Measurements from ENCODE around the gene GDI1. TPM values are rescaled to one million over a fixed set of nuclear protein-coding genes. Genes with fewer than 3 reads are reported as not detected.
A peak's percentile ranks its signal among the peaks of the same experiment; 100 is the strongest.

GDI1 gene
- total RNA-seq, 1 experiment from 2014 or later = 52.7 TPM

- Histone ChIP-seq H3K27ac (ENCODE audit: low read length) (no peak overlapping the region), H3K36me3 (ENCODE audit: insufficient read depth, low read length) (no peaks in the 10 kb centered on the region), H3K4me1 (ENCODE audit: low read length) (no peaks in the 10 kb centered on the region), H3K4me2 (ENCODE audit: low read depth, low read length, poor library complexity, severe bottlenecking) (no peak overlapping the region), H4K20me1 (ENCODE audit: insufficient read depth, low read depth, low read length) (no peaks in the 10 kb centered on the region), H3K9ac (ENCODE audit: low read length) (no peak overlapping the region), H3K79me2 (ENCODE audit: low read length) (no peaks in the 10 kb centered on the region), H3K9me2 (replicated peaks; ENCODE audit: insufficient read depth, low read length) (no peaks in the 10 kb centered on the region), H2AFZ (ENCODE audit: low read length) (no peak overlapping the region), H3K27me3 (ENCODE audit: low read length) (no peaks in the 10 kb centered on the region), H3K4me3 (ENCODE audit: low read length) (no peak overlapping the region), H3K9me3 (ENCODE audit: low read length) (no peaks in the 10 kb centered on the region)
- no peak for DNase-seq
These were observed 17.8 kb upstream of the GDI1 start for GRCh38 chrX:154419189-154419588.

- no peaks in the 10 kb centered on the region for H3K9me3 ChIP-seq (ENCODE audit: low read length)
- no peaks in the 10 kb centered on the region for H3K9me2 ChIP-seq (replicated peaks; ENCODE audit: insufficient read depth, low read length)
- no peaks in the 10 kb centered on the region for H3K27me3 ChIP-seq (ENCODE audit: low read length)
- no peaks in the 10 kb centered on the region for H3K4me1 ChIP-seq (ENCODE audit: low read length)
- DNase-seq = no peak
- no peaks in the 10 kb centered on the region for H3K79me2 ChIP-seq (ENCODE audit: low read length)
- no peak overlapping the region for H2AFZ ChIP-seq (ENCODE audit: low read length)
- H3K9ac ChIP-seq (ENCODE audit: low read length) = no peak overlapping the region
- no peaks in the 10 kb centered on the region for H4K20me1 ChIP-seq (ENCODE audit: insufficient read depth, low read depth, low read length)
- H3K27ac ChIP-seq (ENCODE audit: low read length) = no peak overlapping the region
- H3K36me3 ChIP-seq (ENCODE audit: insufficient read depth, low read length) = no peaks in the 10 kb centered on the region
- H3K4me3 ChIP-seq (ENCODE audit: low read length) = no peak overlapping the region
- H3K4me2 ChIP-seq (ENCODE audit: low read depth, low read length, poor library complexity, severe bottlenecking) = no peak overlapping the region
These were observed 17.1 kb upstream of the GDI1 start for GRCh38 chrX:154419688-154420401.

- no peak overlapping the region for H3K9ac ChIP-seq (ENCODE audit: low read length)
- H3K9me2 ChIP-seq (replicated peaks; ENCODE audit: insufficient read depth, low read length) = no peaks in the 10 kb centered on the region
- H2AFZ ChIP-seq (ENCODE audit: low read length) = no peak overlapping the region
- no peaks in the 10 kb centered on the region for H3K27me3 ChIP-seq (ENCODE audit: low read length)
- no peak overlapping the region for H3K4me2 ChIP-seq (ENCODE audit: low read depth, low read length, poor library complexity, severe bottlenecking)
- H3K4me1 ChIP-seq (ENCODE audit: low read length) = no peaks in the 10 kb centered on the region
- no peaks in the 10 kb centered on the region for H4K20me1 ChIP-seq (ENCODE audit: insufficient read depth, low read depth, low read length)
- H3K9me3 ChIP-seq (ENCODE audit: low read length) = no peaks in the 10 kb centered on the region
- H3K27ac ChIP-seq (ENCODE audit: low read length) = no peak overlapping the region
- H3K4me3 ChIP-seq (ENCODE audit: low read length) = no peak overlapping the region
- no peaks in the 10 kb centered on the region for H3K36me3 ChIP-seq (ENCODE audit: insufficient read depth, low read length)
- no peaks in the 10 kb centered on the region for H3K79me2 ChIP-seq (ENCODE audit: low read length)
- DNase-seq = no peak
These were observed 16.6 kb upstream of the GDI1 start for GRCh38 chrX:154420402-154420756.

GRCh38 chrX:154426916-154427770 is 9.8 kb upstream of the GDI1 start:
- H3K4me2 ChIP-seq (ENCODE audit: low read depth, low read length, poor library complexity, severe bottlenecking) = no peak overlapping the region
- H3K27ac ChIP-seq (ENCODE audit: low read length) = no peak overlapping the region
- H3K27me3 ChIP-seq (ENCODE audit: low read length) = no peaks in the 10 kb centered on the region
- no peak overlapping the region for H3K9ac ChIP-seq (ENCODE audit: low read length)
- no peaks in the 10 kb centered on the region for H3K9me2 ChIP-seq (replicated peaks; ENCODE audit: insufficient read depth, low read length)
- H3K79me2 ChIP-seq (ENCODE audit: low read length) = peaks cover 16% of the 10 kb centered on the region
- no peak overlapping the region; the same call in 1 of the 2 replicates for H3K4me3 ChIP-seq (ENCODE audit: low read length)
- DNase-seq = no peak
- no peak overlapping the region for H2AFZ ChIP-seq (ENCODE audit: low read length)
- H3K9me3 ChIP-seq (ENCODE audit: low read length) = no peaks in the 10 kb centered on the region
- H3K36me3 ChIP-seq (ENCODE audit: insufficient read depth, low read length) = no peaks in the 10 kb centered on the region
- H3K4me1 ChIP-seq (ENCODE audit: low read length) = peaks cover 11% of the 10 kb centered on the region
- no peaks in the 10 kb centered on the region for H4K20me1 ChIP-seq (ENCODE audit: insufficient read depth, low read depth, low read length)

- peaks cover 16% of the 10 kb centered on the region for H3K79me2 ChIP-seq (ENCODE audit: low read length)
- H3K27me3 ChIP-seq (ENCODE audit: low read length) = no peaks in the 10 kb centered on the region
- peak within 1 kb of the TSS; percentile 71 for H3K4me2 ChIP-seq (ENCODE audit: low read depth, low read length, poor library complexity, severe bottlenecking)
- no peaks in the 10 kb centered on the region for H3K9me2 ChIP-seq (replicated peaks; ENCODE audit: insufficient read depth, low read length)
- DNase-seq = peak; percentile 95
- no peak within 1 kb of the TSS for H2AFZ ChIP-seq (ENCODE audit: low read length)
- peak within 1 kb of the TSS; percentile 77 for H3K4me3 ChIP-seq (ENCODE audit: low read length)
- H3K4me1 ChIP-seq (ENCODE audit: low read length) = peaks cover 11% of the 10 kb centered on the region
- H4K20me1 ChIP-seq (ENCODE audit: insufficient read depth, low read depth, low read length) = no peaks in the 10 kb centered on the region
- peak within 1 kb of the TSS; percentile 42; the same call in 1 of the 2 replicates for H3K27ac ChIP-seq (ENCODE audit: low read length)
- no peaks in the 10 kb centered on the region for H3K9me3 ChIP-seq (ENCODE audit: low read length)
- peak within 1 kb of the TSS; percentile 78 for H3K9ac ChIP-seq (ENCODE audit: low read length)
- no peaks in the 10 kb centered on the region for H3K36me3 ChIP-seq (ENCODE audit: insufficient read depth, low read length)
These were observed 8.5 kb upstream of the GDI1 start, which contains the start of gene ATP6AP1 for GRCh38 chrX:154428176-154429171. Gene ATP6AP1 (plus strand): TSS chrX:154428677. CDS start chrX:154428693, 16 bp downstream.

GRCh38 chrX:154429711-154430110 is 7.2 kb upstream of the GDI1 start:
- peak overlapping the region; percentile 77; the same call in 1 of the 2 replicates for H3K4me3 ChIP-seq (ENCODE audit: low read length)

GRCh38 chrX:154430479-154430878 is 6.5 kb upstream of the GDI1 start:
- Histone ChIP-seq H3K36me3 (ENCODE audit: insufficient read depth, low read length) (no peaks in the 10 kb centered on the region), H3K4me3 (ENCODE audit: low read length) (no peak overlapping the region), H3K27me3 (ENCODE audit: low read length) (no peaks in the 10 kb centered on the region), H3K4me1 (ENCODE audit: low read length) (peaks cover 11% of the 10 kb centered on the region), H4K20me1 (ENCODE audit: insufficient read depth, low read depth, low read length) (no peaks in the 10 kb centered on the region), H3K9me3 (ENCODE audit: low read length) (no peaks in the 10 kb centered on the region), H3K27ac (ENCODE audit: low read length) (no peak overlapping the region), H3K9ac (ENCODE audit: low read length) (no peak overlapping the region), H2AFZ (ENCODE audit: low read length) (no peak overlapping the region), H3K9me2 (replicated peaks; ENCODE audit: insufficient read depth, low read length) (no peaks in the 10 kb centered on the region), H3K4me2 (ENCODE audit: low read depth, low read length, poor library complexity, severe bottlenecking) (no peak overlapping the region), H3K79me2 (ENCODE audit: low read length) (peaks cover 16% of the 10 kb centered on the region)
- DNase-seq = no peak

More at GRCh38 chrX:154429711-154430110, 7.2 kb upstream of the GDI1 start:
- Histone ChIP-seq H3K27ac (ENCODE audit: low read length) (no peak overlapping the region), H3K9ac (ENCODE audit: low read length) (peak overlapping the region; percentile 78; the same call in 1 of the 2 replicates), H3K36me3 (ENCODE audit: insufficient read depth, low read length) (no peaks in the 10 kb centered on the region), H2AFZ (ENCODE audit: low read length) (no peak overlapping the region), H3K4me2 (ENCODE audit: low read depth, low read length, poor library complexity, severe bottlenecking) (peak overlapping the region; percentile 71), H3K9me2 (replicated peaks; ENCODE audit: insufficient read depth, low read length) (no peaks in the 10 kb centered on the region), H3K79me2 (ENCODE audit: low read length) (peaks cover 16% of the 10 kb centered on the region), H3K4me1 (ENCODE audit: low read length) (peaks cover 11% of the 10 kb centered on the region), H3K27me3 (ENCODE audit: low read length) (no peaks in the 10 kb centered on the region), H4K20me1 (ENCODE audit: insufficient read depth, low read depth, low read length) (no peaks in the 10 kb centered on the region), H3K9me3 (ENCODE audit: low read length) (no peaks in the 10 kb centered on the region)
- DNase-seq = no peak

Data from Karpas-422 (cell line).